ENCODE measurements around the gene TMEM255B. TPM values are rescaled to one million over a fixed set of nuclear protein-coding genes. Genes with fewer than 3 reads are reported as not detected.
A peak's percentile ranks its signal among the peaks of the same experiment; 100 is the strongest.

The TMEM255B gene
- total RNA-seq, 1 donor from 2014 or later: 1.5 TPM

GRCh38 chr13:113861433-113862030 lies 102.5 kb downstream of the TMEM255B start:
- peaks cover 32% of the 10 kb centered on the region for H3K27me3 Mint-ChIP-seq
- no peaks in the 10 kb centered on the region for H3K36me3 Mint-ChIP-seq (ENCODE audit: insufficient read depth)
- no peak for TF ChIP-seq CTCF (IDR thresholded peaks at IDR 0.05; ENCODE audit: unreplicated experiment)
- H3K9me3 Mint-ChIP-seq (ENCODE audit: low read depth): no peaks in the 10 kb centered on the region
- no peak for DNase-seq (ENCODE audit: low spot score, unreplicated experiment)
- H3K4me1 Mint-ChIP-seq (ENCODE audit: low read depth): peaks cover 21% of the 10 kb centered on the region
- peak overlapping the region; percentile 98 for H3K27ac Mint-ChIP-seq
- H3K4me3 Mint-ChIP-seq (ENCODE audit: low read depth): peak overlapping the region; percentile 0

GRCh38 chr13:113862191-113862930 lies 103.3 kb downstream of the TMEM255B start:
- H3K27ac Mint-ChIP-seq: peak overlapping the region; percentile 88
- DNase-seq (ENCODE audit: low spot score, unreplicated experiment): no peak
- peaks cover 21% of the 10 kb centered on the region for H3K4me1 Mint-ChIP-seq (ENCODE audit: low read depth)
- no peaks in the 10 kb centered on the region for H3K9me3 Mint-ChIP-seq (ENCODE audit: low read depth)
- H3K27me3 Mint-ChIP-seq: peaks cover 32% of the 10 kb centered on the region
- TF ChIP-seq CTCF (IDR thresholded peaks at IDR 0.05; ENCODE audit: unreplicated experiment): no peak
- peak overlapping the region; percentile 55 for H3K4me3 Mint-ChIP-seq (ENCODE audit: low read depth)
- H3K36me3 Mint-ChIP-seq (ENCODE audit: insufficient read depth): no peaks in the 10 kb centered on the region

- DNase-seq (ENCODE audit: low spot score, unreplicated experiment): no peak
- peak overlapping the region; percentile 60 for H3K4me3 Mint-ChIP-seq (ENCODE audit: low read depth)
- H3K27ac Mint-ChIP-seq: no peak overlapping the region
- TF ChIP-seq CTCF (IDR thresholded peaks at IDR 0.05; ENCODE audit: unreplicated experiment): peak; percentile 4
- peaks cover 4% of the 10 kb centered on the region for H3K9me3 Mint-ChIP-seq (ENCODE audit: low read depth)
- peaks cover 21% of the 10 kb centered on the region for H3K4me1 Mint-ChIP-seq (ENCODE audit: low read depth)
- peaks cover 34% of the 10 kb centered on the region for H3K27me3 Mint-ChIP-seq
- no peaks in the 10 kb centered on the region for H3K36me3 Mint-ChIP-seq (ENCODE audit: insufficient read depth)
Observed at GRCh38 chr13:113862931-113863523, 104.0 kb downstream of the TMEM255B start.

- peaks cover 6% of the 10 kb centered on the region for H3K9me3 Mint-ChIP-seq (ENCODE audit: low read depth)
- H3K27me3 Mint-ChIP-seq: peaks cover 35% of the 10 kb centered on the region
- peak within 1 kb of the TSS; percentile 21 for H3K27ac Mint-ChIP-seq
Observed at GRCh38 chr13:113863524-113864272, 104.7 kb downstream of the TMEM255B start, which contains the start of gene GAS6. TSS of gene GAS6 (minus strand) at chr13:113864076. CDS start at chr13:113863920, 156 bp downstream.

More at GRCh38 chr13:113863524-113864272, 104.7 kb downstream of the TMEM255B start, which contains the start of gene GAS6:
- TF ChIP-seq CTCF (IDR thresholded peaks at IDR 0.05; ENCODE audit: unreplicated experiment): no peak
- Mint-ChIP-seq H3K4me3 (ENCODE audit: low read depth) (peak within 1 kb of the TSS; percentile 67), H3K36me3 (ENCODE audit: insufficient read depth) (no peaks in the 10 kb centered on the region), H3K4me1 (ENCODE audit: low read depth) (peaks cover 19% of the 10 kb centered on the region)
- peak; percentile 41 for DNase-seq (ENCODE audit: low spot score, unreplicated experiment)
